ENCODE results near the gene TM9SF2.

TM9SF2 gene

DNA sequence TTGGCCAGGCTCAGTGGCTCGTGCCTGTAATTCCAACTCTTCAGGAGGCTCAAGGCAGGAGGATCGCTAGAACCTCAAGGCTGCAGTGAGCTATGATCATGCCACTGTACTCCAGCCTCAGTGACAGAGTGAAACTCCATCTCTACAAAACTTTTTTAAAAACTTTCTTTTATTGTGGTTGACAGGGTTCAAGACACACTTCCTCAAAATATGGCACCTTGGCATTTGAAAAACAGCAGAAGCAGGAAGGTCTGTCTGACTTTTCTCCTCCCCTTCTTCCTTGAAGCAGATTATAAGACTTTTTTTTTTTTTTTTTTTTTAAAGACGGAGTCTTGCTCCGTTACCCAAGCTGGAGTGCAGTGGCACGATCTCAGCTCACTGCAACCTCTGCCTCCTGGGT, 100.3 kb downstream of the TM9SF2 start:
- Histone ChIP-seq H3K4me1 (ENCODE audit: insufficient read depth, low read length, severe bottlenecking) (peaks cover 27% of the 10 kb centered on the region), H3K9me2 (ENCODE audit: low read depth, low read length) (no peaks in the 10 kb centered on the region), H3K4me3 (ENCODE audit: low read depth, low read length, poor library complexity, severe bottlenecking) (no peak overlapping the region), H3F3A (ENCODE audit: insufficient read depth, low read length) (no peaks in the 10 kb centered on the region), H3K9ac (ENCODE audit: low read length) (no peak overlapping the region), H3K27ac (ENCODE audit: low read depth, low read length, poor library complexity, severe bottlenecking) (no peak overlapping the region), H3K27me3 (ENCODE audit: insufficient read depth, low read length) (no peaks in the 10 kb centered on the region), H2AFZ (ENCODE audit: low read length) (no peak overlapping the region), H4K20me1 (ENCODE audit: insufficient read depth, low read length) (no peaks in the 10 kb centered on the region), H3K9me3 (ENCODE audit: low read length) (no peaks in the 10 kb centered on the region), H3K36me3 (ENCODE audit: insufficient read depth, low read length) (no peaks in the 10 kb centered on the region), H3K79me2 (ENCODE audit: insufficient read depth, low read length) (no peaks in the 10 kb centered on the region), H3K4me2 (ENCODE audit: low read length) (no peak overlapping the region; the same call in 1 of the 2 replicates)
- TF ChIP-seq EZH2 (IDR thresholded peaks at IDR 0.05; ENCODE audit: borderline replicate concordance, low read length) (no peak), CTCF (IDR thresholded peaks at IDR 0.05; ENCODE audit: low read length) (no peak)

GRCh38 chr13:99604636-99605035, 103.4 kb downstream of the TM9SF2 start:
- Histone ChIP-seq H3K9me2 (ENCODE audit: low read depth, low read length) (no peaks in the 10 kb centered on the region), H3K4me1 (ENCODE audit: insufficient read depth, low read length, severe bottlenecking) (peaks cover 34% of the 10 kb centered on the region), H3K27ac (ENCODE audit: low read depth, low read length, poor library complexity, severe bottlenecking) (no peak overlapping the region), H2AFZ (ENCODE audit: low read length) (no peak overlapping the region), H3K4me3 (ENCODE audit: low read depth, low read length, poor library complexity, severe bottlenecking) (no peak overlapping the region), H4K20me1 (ENCODE audit: insufficient read depth, low read length) (no peaks in the 10 kb centered on the region), H3F3A (ENCODE audit: insufficient read depth, low read length) (no peaks in the 10 kb centered on the region), H3K9ac (ENCODE audit: low read length) (no peak overlapping the region), H3K9me3 (ENCODE audit: low read length) (no peaks in the 10 kb centered on the region), H3K4me2 (ENCODE audit: low read length) (no peak overlapping the region), H3K36me3 (ENCODE audit: insufficient read depth, low read length) (no peaks in the 10 kb centered on the region), H3K79me2 (ENCODE audit: insufficient read depth, low read length) (no peaks in the 10 kb centered on the region), H3K27me3 (ENCODE audit: insufficient read depth, low read length) (no peaks in the 10 kb centered on the region)
- TF ChIP-seq EZH2 (IDR thresholded peaks at IDR 0.05; ENCODE audit: borderline replicate concordance, low read length) (no peak), CTCF (IDR thresholded peaks at IDR 0.05; ENCODE audit: low read length) (no peak)

DNA sequence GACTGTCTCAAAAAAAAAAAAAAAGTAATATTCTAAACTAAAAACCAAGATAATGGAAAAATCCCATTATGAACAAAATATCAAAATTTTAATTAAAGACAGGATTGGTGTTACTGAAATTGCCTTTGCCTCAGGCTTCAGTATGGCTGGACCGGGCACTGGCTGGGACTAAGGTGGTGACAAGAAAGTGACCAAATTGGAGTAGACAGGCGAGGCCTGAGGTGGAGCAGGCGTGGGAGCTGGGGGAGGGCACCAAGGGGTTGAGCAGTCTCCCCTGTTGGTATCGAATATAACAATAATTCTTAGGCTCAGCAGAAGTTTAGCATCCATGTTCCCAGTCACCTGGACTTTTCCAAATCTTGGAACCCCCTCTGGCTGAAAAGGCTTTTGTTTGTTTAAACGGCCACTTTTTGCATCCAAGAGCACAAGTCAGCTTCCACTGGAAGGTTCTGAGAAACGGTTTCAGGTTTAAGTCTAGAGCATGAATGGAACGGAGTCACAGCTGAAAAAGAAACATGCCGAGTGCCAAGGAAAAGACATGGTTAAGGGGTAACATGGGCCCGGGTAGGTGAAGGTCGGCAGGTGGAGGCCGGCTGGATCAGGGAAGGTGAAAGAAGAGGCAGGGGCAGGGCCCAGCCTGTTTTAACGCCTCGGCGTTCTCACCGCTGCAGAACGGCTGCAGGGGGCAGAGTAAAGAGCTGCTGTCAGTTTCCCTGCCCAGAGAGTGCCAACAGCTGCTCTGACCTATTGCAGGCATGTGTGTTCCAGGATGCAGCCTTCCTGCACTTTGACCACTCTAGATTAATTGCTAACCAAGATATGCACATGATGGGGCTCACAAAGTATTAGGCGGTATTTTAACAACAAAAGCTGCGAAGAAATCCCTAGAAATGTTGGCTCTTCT, 104.4 kb downstream of the TM9SF2 start:
- H3F3A ChIP-seq (ENCODE audit: insufficient read depth, low read length): no peaks in the 10 kb centered on the region
- no peak overlapping the region for H3K27ac ChIP-seq (ENCODE audit: low read depth, low read length, poor library complexity, severe bottlenecking)
- no peaks in the 10 kb centered on the region for H3K36me3 ChIP-seq (ENCODE audit: insufficient read depth, low read length)
- TF ChIP-seq EZH2 (IDR thresholded peaks at IDR 0.05; ENCODE audit: borderline replicate concordance, low read length): no peak
- TF ChIP-seq CTCF (IDR thresholded peaks at IDR 0.05; ENCODE audit: low read length): peak; percentile 48; the same call in 1 of the 2 replicates
- H3K27me3 ChIP-seq (ENCODE audit: insufficient read depth, low read length): no peaks in the 10 kb centered on the region
- peak overlapping the region; percentile 82 for H3K4me2 ChIP-seq (ENCODE audit: low read length)
- H3K9me3 ChIP-seq (ENCODE audit: low read length): no peaks in the 10 kb centered on the region
- H4K20me1 ChIP-seq (ENCODE audit: insufficient read depth, low read length): no peaks in the 10 kb centered on the region
- H3K4me1 ChIP-seq (ENCODE audit: insufficient read depth, low read length, severe bottlenecking): peaks cover 30% of the 10 kb centered on the region
- H3K9ac ChIP-seq (ENCODE audit: low read length): peak overlapping the region; percentile 34; the same call in 1 of the 2 replicates
- H3K4me3 ChIP-seq (ENCODE audit: low read depth, low read length, poor library complexity, severe bottlenecking): peak overlapping the region; percentile 69
- H3K79me2 ChIP-seq (ENCODE audit: insufficient read depth, low read length): no peaks in the 10 kb centered on the region
- H3K9me2 ChIP-seq (ENCODE audit: low read depth, low read length): no peaks in the 10 kb centered on the region
- peak overlapping the region; percentile 80 for H2AFZ ChIP-seq (ENCODE audit: low read length)

Data from OCI-LY1 (cell line).